ENCODE results near the gene ZNF879. TPM values are rescaled to one million over a fixed set of nuclear protein-coding genes. Genes with fewer than 3 reads are reported as not detected.

ZNF879 gene
- total RNA-seq, 4 donors from 2014 or later: 4.0 to 7.2 (median 4.7) TPM

- TF ChIP-seq CTCF (IDR thresholded peaks at IDR 0.05; ENCODE audit: low read depth): no peak
These were observed 29.5 kb upstream of the ZNF879 start for GRCh38 chr5:178993955-178994579.

GRCh38 chr5:178994580-178995340, 28.8 kb upstream of the ZNF879 start, which contains the start of gene GRM6:
Gene GRM6 (minus strand): TSS chr5:178995320. CDS start chr5:178994944, 376 bp downstream.
- TF ChIP-seq CTCF (IDR thresholded peaks at IDR 0.05; ENCODE audit: low read depth): no peak

GRCh38 chr5:178995341-178995690, 28.3 kb upstream of the ZNF879 start:
- TF ChIP-seq CTCF (IDR thresholded peaks at IDR 0.05; ENCODE audit: low read depth): no peak

- no peak for TF ChIP-seq CTCF (IDR thresholded peaks at IDR 0.05; ENCODE audit: low read depth)
These were observed 27.4 kb upstream of the ZNF879 start for GRCh38 chr5:178996156-178996555.

- TF ChIP-seq CTCF (IDR thresholded peaks at IDR 0.05; ENCODE audit: low read depth): no peak
These were observed 26.4 kb upstream of the ZNF879 start for GRCh38 chr5:178997191-178997590.

GRCh38 chr5:178998441-178998840, 25.2 kb upstream of the ZNF879 start:
- no peak for TF ChIP-seq CTCF (IDR thresholded peaks at IDR 0.05; ENCODE audit: low read depth)

- TF ChIP-seq CTCF (IDR thresholded peaks at IDR 0.05; ENCODE audit: low read depth): no peak
These were observed 17.0 kb upstream of the ZNF879 start for GRCh38 chr5:179006564-179006963.

Measured in subcutaneous adipose tissue (tissue), 4 donors.